Amygdala (tissue), 56 donors: ENCODE results near the gene PHYKPL.
"Not testable (repeated sequence)": the region's sequence is repeated elsewhere in the genome, so short reads cannot be mapped to it uniquely, and the experiment has no call there.

Source experiments
- DNase-seq, 56 donors: peaks; one replicate each; lab custom pipeline; 2025; lab: John Stamatoyannopoulos, UW

The PHYKPL gene

DNA sequence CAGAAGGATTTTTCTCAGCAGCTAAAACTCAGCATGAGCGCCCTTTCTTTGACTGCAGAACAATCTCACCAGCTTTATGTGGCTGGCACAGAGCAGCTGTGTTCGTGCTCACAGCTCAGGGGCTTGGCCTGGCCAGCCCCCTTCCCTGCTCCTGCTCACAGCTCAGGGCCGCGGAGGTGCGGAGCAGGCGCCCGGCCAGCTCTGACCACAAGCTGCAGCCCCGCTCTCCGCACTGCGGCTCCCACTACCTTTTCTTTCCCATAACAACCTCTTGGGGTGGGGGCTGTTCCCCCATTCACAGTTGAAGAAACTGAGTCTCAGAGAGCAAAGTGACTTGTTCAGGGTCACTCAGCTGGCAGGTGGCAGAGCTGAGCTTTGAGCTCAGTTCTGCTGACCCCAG, 34.0 kb upstream of the PHYKPL start:
- no peak for DNase-seq

DNA sequence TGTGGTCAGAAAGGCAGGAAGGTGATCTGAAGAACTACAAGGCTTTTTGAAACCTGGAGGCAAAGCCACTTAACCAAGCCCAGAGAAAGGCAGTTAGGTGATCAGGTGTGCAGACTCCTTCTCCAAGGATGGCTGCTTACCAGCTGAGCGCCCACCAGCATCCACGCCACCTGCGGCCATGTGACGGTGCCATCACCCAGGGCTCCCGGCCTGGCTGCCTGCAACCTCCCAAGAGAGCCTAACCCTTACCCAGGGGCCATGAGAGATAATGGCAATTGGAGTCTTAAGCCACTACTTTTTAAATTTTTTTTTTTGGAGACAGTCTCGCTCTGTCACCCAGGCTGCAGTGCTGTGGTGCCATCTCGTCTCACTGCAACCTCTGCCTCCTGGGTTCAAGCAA, 33.1 kb upstream of the PHYKPL start:
- DNase-seq: no peak

DNA sequence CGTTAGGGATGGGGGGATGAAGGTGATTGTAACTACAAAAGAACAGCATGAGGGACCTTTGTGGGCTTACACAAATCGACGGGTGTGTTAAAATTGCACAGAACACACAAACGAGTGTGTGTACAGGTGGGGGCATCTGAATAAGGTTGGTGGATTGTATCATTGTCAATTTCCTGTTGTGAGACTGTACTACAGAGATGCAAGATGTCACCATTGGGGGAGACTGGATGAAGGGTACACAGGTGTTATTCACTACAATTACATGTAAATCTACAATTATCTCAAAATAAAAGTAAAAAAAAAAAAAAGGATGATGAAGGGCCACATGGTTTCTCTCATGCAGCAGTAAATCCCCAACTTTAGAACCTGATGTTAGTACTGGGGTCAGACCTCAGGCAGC, 31.4 kb upstream of the PHYKPL start:
- DNase-seq: no peak

DNA sequence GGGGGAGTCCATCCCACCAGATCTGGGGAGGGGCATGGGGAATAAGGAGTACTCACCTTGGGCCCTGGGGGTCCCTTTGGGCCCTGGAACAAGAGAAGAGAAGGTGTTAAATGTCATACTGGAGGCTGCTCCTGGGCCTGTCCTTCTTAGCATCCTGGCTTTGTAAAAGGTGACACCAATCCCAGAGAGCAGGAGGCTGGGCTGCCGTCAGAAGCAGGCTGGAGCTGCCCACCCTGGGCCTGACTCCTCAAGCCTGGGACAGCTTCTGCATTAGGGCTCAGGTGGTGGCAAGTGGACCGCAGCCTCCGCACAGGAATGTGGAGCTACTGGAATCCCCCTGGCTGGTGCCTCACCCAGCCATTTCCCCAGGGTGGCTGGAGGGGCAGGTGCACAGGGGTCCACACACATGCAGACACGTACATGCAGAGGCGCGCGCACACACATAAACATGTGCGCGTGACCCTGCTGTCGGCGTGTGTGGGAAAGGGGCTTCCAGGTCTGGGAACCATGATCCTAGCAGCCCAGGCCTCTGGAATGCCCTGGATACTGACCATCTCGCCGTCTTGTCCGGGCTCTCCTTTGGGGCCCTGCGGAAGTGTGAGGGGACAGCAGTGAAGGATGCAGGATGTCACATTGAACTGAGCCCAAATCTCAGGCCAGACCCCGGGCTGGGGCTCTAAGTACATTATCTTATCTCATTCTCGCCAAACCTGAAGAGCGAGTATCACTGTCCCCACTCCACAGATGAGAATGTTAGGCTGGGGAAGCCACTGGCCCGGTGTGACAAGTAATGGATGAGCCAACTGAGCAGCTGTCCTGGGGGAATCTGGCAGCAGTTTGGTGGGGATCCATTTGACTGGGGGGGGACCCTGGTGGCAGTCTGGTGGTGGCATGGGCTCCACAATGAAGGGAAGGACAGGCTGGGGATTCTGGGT, 29.3 kb upstream of the PHYKPL start:
- no peak for DNase-seq

DNA sequence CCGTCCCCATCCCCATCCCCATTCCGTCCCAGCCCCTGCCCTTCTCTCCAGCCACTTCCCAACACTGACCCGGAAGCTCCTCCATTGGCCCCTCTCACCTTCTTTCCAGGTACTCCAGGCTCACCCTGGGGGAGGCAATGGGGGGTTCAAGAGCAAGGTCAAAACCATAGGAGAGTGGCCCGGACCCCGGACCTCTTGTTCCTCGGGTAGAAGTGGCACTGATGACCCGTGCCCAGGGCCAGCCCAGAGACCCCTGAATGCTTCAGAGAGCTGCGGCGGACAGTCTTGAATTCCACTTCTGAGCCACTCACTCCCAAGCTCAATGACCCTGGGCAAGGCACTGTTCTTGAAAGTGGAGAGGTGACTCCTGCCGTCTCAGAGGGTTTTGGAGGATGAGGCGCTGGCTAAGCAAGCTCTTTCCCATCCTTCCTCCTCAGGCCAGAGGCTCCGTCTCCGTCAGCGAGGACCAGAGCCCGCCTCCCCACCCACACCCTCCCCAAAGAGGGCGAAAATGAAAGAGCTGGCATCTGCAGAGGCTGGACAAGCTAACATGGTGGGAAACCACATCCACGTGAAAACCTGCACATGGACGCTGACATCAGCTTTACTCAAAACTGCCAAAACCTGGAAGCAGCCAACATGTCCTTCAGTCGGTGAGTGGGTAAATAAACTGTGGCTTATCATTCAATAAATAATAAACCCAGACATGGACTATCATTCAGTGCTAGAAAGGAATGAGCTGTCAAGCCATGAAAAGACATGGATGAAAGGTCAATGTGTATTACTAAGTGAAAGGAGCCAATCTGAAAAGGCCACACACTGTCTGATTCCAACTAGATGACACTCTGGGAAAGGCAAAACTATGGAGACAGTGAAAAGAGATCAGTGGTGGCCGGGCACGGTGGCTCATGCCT, 27.3 kb upstream of the PHYKPL start:
- DNase-seq: no peak

DNA sequence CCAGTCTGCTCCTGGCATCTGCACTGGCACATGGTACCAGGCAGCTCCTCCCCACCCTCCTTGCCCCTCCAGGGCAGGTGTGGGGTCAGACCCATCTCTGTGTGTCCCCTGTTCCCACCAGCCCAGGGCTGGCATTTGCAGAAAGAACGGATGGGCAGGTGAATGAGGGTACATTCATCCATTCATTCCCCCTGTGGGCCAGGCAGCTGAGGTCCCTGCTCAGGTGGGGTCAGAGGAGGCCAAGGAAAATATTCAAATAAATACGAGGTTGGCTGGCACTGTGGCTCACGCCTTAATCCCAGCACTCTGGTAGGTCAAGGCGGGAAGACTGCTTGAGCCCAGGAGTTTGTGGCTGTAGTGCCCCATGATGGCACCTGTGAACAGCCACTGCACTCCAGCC, 25.0 kb upstream of the PHYKPL start:
- DNase-seq: no peak

DNA sequence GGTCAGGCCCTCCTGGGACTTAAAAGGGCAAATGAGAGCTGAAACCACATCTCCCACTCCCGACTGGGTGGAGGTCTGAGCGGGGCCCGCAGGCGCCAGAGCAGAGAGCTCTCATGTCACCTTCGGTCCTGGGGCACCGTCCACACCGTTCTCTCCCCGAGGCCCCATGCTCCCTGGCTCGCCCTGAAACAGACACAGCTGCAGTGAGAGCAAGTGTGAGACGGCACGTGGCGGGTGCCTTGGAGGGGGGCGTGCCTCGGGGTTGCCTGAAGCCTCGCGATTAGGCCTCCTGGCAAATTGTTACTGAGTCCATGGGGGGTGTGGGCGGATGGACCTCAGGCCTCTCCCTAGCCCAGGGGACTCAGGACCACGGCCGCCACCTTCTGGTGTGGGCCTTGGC, 24.1 kb upstream of the PHYKPL start:
- DNase-seq: no peak

DNA sequence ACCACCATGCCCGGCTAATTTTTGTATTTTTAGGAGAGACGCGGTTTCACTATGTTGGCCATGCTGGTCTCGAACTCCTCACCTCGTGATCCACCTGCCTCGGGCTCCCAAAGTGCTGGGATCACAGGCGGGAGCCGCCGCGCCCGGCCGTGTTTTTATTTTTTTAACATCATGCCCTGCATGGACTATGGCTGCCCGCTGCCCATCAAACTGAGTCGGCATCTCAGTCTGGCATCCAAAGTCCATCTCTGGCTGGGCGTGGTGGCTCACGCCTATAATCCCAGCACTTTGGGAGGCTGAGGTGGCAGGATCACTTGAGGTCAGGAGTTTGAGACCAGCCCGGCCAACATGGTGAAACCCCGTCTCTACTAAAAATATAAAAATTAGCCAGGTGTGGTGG, 21.0 kb upstream of the PHYKPL start:
- not testable (repeated sequence) for DNase-seq

DNA sequence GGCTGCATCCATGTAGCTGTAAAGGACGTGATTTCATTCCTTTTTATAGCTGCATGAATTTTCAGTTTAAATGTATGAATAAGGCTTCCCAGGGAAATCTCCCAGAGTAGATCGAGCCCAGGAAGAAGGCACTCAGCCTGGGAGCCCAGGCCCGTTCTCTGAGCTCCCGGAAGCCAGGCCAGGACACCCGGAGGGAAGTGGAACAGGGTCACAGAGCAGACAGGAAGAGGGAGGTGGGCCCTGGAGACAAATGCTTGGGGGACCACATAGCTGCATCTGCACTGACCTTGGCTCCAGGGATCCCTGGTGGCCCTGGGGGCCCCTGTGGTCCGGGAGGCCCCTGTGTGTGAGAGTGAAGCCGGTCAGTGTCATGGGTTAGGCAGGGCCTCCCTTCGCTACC, 19.7 kb upstream of the PHYKPL start:
- no peak for DNase-seq

DNA sequence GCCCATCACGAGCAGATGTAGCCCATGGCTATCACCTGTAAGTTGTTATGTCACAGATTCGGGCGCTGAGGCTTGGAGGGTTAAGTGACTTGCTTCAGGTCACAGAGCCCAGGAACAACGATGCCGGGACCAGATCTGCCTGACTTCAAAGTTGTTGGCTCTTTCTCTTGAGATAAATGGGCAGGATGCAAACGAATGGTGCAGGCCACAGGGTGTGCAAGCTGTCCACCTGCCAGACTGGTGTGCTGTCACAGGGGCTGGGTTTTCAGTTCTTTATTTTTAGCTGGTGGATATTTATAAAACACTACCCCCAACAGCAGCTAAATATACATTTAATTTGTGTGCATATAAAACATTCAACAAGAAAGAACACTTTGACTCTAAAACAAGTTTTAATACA, 17.7 kb upstream of the PHYKPL start:
- no peak for DNase-seq

DNA sequence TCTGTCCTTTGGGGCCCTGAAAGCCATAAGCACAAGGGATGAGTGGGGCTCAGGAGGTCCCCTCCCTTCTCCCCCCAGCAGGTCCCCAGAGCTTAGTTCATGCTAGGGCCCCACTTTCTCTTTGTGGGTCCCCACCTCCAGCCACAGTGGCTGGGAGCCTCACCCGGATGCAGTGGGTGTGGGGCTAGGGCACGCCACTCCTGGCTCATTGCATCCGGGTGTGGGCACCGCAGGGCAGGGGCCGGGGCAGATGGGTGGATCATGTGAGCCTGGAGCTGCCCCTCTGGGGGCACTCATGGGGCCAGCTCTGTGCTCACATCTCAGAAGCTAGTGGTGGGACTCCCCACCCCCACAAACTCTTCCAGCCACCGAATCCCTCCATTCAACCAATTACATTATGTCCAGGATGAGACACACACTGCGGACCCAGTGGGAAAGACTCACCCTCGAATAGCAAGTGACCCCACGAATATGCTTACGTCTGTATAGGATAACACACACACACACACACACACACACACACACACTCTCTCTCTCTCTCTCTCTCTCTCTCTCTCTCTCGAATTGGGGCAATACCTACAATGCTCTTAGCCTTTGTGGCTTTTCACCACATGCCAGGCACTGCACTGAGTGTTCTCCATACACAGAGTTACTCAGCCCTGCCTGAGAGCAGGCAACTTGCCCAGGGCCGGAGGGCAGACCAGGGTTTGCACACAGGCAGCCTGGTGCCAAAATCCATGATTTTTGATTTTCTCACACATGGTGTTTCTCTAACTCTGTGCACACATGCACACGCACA, 16.8 kb upstream of the PHYKPL start:
- DNase-seq: peak in 8 of 56 donors; percentile 7 to 42 (median 20)

DNA sequence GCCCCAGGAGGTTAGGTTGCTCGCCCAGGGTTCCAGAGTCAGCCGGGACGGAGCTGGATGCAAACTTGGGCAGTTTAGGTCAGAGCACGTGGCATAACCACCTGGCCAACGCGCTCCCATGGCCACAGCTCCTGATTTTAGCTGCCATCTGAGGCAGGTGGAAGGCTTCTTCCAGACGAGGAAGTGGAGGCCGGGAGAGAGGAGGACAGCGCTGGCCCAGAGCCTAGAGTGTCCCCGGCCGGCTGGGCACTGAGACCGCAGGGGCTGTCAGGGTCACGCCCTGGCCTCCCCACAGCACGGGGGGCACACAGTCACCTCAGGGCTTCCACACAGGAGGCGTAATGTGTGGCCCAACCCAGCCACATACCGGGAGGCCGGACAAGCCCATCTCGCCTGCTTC, 16.1 kb upstream of the PHYKPL start:
- no peak for DNase-seq

DNA sequence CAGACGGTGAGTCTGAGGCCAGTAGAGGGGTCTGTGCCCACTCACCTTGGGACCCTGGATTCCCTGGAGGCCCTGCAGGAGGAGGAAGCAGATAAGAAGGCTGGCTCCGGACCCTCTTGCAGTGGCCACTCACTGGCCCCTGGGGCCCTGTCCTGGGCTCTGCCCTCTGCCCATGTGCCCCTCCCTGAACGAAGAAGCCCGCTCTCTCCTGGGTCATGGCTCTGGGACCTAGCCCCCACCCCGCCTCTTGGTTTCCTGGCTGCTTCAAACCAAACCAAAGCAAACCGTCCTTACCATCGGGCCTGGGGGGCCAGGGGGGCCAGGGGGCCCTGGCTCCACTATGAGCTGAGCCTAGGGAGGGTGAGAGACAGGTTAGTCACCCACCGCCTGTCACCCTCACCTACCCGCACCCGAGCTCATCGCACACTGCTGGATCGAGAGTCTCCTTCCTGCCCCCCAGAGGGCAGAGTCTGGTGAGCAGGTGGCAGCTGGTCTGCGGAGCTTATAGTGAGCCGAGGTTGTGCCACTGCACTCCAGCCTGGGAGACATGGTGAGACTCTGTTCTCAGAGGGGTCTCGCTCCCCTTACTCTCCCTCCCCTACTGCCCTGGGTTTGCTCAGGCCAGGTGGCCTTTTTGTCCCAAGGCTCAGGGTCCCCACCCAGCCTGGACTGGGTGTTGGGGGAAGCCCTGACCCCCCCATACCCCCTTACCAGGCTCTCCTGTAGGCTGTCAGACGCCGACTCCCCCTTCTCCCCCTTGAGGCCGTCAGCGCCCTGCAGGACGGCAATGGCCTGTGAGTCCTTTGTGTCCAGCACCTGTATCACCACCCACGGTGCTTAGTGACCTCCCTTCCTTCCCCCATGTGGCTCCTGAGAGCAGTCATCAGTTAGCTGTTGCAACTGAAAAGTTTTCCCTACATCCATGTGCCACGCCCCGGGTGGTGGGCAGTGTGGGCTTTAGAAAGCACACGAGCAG, 15.2 kb upstream of the PHYKPL start:
- no peak for DNase-seq

DNA sequence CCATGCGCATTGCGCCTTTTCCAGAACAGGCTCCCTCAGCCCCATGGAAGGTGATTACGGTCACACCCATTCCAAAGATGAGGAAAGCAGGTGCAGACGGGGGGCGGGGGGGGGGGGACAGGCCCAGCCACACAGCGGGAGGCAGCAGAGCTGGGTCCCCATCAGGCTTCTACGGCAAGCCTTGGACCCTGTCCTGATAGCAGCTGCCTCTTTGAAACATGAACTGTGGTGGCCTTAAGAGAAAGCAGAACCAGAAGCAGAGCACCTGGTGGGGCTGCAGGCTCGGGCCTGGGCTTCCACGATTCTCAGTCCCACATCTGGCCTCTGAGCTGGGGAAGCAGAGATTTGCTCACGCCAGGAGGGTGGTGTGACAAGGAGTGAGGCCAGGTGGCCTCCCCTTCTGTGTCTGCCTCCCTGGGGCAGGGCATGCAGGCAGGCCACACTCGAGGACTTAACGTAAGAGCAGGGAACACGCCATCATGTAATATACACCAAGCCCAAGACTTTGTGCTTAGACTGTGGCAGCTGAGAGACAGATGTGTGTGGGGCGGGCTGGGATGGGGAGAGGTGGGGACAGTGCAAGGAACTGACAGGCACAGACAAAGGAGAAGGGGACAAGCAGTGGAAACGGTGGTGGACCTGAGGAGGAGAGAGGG, 14.2 kb upstream of the PHYKPL start:
- no peak for DNase-seq

DNA sequence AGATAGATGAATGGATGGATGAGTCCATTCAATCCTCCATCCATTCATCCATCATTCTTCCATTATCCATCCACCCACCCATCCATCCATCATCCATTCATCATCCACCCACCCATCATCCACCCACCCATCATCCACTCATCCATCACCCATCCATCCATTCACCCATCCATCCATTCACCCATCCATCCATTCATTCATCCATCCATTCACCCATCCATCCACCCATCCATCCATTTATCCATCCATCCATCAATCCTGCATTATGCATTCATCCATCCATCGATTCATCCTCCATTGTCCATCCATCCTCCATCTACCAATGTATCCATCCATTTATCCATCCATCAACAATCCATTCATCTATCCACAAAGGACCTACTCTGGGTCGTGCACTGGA, 12.8 kb upstream of the PHYKPL start:
- DNase-seq: no peak

DNA sequence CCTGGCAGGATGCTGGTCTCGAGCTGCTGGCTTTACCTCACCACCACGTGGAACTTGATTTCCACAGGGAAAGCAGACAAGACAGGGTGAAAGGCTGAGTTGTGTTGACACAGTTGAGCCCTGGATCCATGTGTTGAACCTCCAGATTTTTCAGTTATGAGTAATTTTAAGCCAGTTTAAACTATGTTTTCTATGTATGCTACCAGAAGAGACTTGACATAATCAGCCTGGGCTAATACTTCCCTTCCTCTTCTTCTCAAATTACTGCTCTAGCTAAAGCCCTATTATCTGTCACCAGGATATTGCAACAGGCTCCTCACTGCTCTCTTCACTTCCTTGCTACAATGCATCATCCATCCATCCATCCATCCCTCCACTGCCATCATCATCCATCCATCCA, 12.0 kb upstream of the PHYKPL start:
- DNase-seq: no peak

DNA sequence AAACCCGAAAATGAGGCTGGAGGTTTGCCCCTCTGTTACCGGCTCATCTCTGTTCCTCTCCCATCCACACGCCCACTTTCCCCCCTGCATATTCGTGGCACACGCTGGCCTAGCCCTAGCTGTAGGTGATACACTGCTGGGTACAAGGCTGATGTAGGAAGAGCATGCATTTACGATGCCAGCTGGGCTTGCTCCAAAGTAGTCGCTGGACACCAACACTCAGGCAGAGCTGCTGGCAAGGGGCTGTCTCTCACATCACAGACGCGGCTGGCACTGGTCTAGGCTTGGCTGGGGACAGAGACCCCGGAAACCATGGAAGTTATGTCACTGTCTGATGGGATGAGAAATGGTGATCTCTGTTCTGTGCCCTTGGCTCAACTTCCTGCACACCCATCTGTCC, 9.8 kb upstream of the PHYKPL start:
- DNase-seq: no peak

DNA sequence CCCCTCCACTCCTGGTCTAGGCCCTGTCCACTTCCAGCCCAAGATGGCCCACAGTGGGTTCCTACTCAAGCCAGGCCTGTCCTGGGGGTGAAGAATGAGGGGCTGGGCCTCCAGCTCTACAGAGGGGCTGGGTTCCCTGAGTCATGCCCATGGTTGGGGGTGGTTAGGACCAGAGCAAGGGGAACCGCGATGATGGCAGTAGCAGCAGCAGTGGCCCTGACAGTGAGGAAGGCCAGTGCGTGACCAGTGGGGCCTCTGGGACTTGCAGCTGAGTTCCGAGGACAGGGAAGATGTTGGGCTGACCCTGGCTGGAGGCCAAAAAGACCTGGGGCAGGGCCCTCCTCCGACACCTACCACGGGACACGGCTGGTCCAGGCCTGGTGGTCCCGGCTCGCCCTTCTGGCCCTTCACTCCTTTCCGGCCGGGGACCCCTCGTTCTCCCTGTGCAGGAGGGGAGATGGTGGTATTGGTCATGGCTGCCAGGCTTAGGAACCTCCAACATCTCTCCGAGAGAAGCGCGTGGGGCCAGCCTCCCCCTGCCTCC, 9.2 kb upstream of the PHYKPL start:
- peak in 3 of 56 donors; percentile 29 to 45 (median 36) for DNase-seq

DNA sequence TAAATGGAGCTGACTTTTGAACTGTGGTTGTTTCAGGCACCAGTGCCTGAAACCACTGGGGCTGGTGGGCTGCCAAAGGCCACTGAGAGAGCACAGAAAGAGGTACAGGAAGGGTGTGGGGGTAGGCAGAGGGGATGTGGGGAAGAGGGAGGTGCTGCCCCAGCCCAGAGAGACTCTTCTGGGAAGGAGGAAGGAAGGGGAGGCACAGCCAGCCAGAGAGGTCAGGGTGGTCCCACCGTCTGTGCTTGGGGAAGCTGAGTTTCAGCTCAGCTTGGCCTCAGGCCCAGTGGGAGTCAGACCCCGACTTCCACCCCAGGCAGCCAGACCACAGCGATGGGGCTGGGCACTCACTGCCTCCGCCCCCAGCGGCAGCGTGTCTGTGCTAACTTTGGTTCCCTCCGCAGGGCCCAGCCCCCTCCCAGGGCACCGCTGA, 8.6 kb upstream of the PHYKPL start:
- peak in 14 of 56 donors; percentile 10 to 60 (median 30) for DNase-seq
